NCI-H345 treated with DMSO at 0.1 percent for 48 hours (cell line): Measurements from ENCODE around the gene IFT27.

ENCODE experiments used
- DNase-seq: peaks from one replicate; lab custom pipeline; 2025; ENCODE audit not compliant: unreplicated experiment; lab: John Stamatoyannopoulos, UW

IFT27 gene

DNA sequence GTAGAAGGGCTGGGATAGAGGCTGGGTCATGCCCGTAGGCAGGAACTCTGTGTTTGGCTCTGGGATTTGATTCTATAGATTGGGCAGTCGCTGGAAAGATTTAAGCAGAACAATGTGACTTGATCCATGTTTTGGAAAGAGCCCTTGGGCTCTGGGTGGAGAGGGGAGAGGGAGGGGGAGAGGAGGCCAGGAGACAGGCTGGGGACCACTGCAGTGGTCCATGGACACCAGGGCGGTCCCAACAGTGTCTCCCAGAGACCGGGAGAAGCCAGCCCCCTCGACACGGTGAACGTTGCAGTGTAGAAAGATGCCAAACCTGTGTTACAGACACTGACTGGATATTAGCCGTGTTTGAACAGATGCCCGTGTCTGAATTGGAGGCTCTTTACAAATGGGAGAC lies 21.5 kb upstream of the IFT27 start:
- no peak for DNase-seq

DNA sequence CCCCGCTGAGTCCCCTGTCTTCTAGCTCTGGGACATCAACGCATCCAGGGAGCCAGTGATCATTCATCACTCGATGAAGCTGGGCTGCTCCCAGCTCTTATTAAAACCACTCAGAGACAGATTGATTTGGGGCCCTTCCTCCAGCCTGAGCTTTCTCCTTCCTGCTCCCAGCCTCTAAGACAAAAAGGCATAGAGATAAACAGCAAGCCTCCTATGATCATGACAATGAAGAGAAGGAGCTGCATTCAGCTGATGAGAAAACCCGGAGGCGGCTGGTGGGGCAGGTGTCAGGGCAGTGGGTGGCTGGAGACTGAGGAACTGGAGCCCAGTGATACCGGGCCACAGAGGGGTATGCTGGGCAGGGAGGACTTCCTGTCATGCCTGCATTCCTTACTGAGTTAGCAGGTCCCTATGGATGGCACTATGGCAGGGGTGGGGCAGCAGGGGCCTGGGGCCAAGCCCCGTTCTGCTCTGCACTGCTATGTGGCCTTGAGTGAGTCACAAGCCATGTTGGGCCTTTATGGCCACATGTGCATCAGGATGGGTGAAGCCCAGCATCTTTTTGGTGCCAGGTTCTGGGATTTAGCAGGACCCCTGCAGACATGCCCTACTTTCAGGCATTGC lies 20.7 kb upstream of the IFT27 start:
- no peak for DNase-seq

DNA sequence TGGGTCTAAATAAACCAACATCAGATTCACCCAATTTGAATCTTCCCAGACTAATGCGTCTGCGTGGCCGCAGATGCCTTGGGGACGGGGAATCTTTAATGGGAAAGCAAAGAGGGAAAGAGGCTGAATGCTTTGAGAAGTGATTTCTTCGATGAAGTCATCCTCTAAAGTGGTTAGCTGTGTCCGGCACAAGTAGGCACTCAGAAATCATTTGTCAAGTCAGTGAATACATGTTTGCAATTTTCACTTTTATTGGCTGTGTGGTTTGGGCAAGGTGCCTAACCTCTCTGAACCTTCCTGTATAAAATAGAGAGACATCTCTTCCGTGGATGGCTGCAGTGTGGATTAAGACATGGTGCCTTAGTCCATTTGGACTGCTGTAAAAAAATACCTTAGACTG lies 19.7 kb upstream of the IFT27 start:
- DNase-seq = no peak

DNA sequence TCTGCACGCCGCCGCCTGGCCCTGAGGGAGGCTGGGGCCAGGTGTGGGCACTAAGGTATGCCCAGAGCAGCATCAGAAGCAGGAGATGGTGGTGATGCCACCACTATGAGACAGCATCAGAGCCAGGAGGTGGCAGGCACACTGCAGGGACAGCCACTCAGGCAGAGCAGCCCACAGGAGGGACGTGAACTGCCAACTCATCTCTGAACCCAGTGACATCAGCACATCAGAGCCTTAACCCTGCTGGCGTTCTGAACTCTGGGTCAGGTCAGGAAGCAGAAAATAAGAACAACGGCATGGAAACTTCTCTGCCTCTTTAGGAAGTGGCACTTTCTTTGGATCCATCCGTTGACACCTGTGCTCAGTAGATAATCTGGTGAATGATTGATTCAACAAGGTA lies 14.7 kb upstream of the IFT27 start:
- DNase-seq = no peak

DNA sequence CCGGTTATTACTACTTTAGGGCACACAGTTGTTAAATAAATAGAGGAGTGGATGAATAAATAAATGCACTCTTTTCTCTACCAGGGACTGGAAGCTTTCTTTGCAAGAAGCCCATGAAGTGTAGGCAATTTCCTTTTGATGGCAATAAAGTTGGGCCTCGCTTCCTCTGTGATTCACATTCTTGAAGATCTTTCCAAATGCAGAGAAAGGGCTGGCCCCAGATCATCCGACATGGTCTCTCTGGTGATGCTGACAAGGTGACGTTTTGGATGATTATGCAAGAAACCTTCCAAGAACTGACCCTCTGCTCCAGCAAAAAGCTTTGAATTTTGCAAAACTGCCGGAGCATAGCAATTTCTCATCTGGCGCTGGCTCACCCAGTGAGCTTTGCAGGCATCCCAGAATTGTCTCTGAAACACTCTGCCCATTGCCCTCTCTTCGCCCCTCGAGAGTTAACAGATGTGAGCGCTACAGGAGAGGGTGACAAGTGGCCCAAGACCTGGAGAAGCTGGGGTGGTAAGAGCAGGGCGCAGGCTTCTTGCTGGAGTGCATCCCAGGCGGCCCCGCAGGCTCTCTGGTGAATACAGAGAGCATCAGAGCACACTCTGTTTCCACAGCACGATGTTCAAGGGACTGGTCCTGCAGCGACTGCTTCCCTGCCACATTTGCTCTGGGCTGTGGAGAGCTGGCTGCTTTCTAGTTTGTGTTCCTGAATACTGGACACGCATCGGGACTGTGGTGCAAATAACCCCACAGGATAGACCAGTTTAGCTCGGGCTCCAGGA lies 11.5 kb upstream of the IFT27 start:
- DNase-seq = no peak

DNA sequence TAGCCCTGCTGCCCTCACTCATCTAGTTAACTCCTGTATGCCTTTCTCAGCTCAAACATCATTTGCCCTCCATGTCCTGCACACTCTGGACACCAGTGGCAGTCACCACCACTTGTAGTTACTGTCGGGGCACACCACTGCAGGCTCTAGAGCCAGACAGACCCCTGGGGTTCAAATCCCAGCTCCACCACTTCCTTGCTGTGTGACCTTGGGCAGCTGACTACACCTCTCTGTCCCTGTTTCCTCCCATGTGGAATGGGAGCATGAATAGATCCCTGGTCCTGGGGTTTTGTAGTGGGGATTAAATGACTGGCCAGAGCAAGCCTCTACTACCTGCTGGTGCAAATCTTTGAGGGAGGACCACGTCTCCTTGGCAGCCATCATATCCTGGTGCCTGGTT lies 7.8 kb upstream of the IFT27 start:
- DNase-seq = no peak

DNA sequence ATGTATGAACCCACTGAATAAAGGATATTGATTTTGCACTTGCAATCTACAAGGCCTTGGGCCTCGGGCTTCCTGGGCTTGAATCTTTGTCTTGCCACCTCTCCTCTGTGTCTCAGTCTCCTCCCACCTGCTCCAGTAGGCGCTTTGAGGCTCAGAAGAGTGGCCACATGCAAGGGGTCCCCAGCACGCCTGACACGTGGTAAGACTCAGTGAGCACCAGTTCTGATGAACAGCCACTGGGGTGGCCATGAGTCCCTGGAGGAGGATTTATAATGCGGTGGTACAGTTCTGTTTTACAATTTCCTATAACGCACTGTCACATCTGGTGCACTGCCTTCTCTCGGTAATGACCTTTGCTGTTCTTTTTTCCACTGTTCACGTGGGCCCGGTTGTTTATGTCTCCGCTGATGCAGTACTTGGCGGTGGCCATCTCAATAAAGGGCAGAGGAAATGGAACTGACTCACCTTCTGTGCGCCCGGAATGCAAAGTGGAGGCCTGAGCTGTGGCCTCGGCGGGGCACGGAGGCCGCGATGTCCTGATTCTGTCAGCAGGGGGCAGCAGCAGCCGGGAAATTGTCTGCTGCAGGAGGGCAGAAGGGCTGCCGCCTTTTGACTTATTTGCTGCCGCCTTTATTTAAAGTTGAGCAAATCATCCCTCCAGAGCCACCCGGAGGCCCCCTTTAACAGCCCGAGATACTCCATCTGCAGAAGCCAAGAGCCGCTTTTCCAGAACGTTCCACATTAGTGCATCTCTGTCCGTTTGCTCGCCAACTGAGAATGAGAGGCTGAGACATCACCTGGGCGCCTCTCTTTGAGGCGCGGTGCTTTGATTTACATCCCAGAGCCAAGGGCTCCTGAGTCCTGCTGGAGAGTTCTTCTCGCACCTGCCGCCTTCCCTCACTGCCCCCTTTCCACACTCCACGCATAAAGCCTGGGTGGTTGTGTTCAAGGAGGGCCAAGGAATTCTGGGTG lies 6.0 kb upstream of the IFT27 start:
- DNase-seq = peak; percentile 11

DNA sequence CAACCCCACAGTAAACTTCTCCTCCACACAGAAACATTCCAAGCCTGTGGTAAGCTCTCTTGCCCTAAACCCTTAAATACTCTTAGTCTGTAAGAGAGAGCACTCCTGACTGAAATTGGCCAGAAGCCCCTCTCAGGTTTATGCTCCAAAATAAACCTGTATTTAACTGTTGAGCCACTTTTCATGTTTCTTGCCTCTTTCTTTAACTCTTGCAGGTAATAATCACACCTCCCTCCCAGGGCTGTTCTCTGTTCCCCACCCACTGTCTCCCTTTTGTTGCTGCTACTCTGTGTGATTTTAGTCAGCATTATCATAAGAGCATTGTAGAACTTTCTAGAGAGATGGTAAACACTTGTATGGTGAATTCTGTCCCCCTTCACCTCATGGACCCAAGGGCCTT lies 2.1 kb upstream of the IFT27 start:
- DNase-seq = no peak

DNA sequence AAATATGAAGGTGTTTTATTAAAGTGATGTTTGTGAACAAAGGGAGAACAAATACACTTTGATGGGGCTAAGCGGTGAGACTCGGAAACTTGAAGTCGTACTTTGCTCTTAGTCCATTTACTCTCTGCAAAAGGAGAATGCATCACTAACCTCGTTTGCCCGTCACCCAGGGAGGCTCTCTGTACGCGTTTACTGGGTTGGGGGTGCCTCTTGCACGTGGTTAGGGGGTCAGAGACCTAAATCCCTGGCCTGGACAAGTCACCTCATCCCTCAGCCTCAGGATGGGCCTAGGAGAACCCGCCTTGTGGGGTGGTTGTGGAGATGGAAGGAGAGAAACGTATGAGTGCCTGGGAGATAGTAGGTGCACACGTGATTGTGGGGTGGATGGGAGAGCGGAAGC lies 803 bp upstream of the IFT27 start:
- no peak for DNase-seq

DNA sequence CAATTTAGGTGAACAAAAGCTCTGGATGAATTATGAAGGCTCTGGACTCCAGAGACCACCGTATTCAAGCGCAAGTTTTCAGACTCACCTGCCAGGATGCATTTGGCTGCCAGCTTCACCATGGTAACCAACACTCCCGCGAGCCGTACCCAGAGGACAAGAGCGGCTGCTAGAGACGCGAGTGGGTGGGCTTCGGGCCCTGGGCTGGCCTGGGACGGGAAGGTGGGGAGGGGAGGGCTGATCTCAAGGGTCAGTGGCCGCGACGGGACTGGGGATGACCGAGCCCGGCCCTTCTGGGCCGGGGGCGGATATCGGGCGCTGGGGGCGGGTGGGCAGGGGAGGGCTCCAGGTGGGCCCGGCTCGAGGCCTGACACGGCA lies 344 bp downstream of the IFT27 start:
- peak; percentile 5 for DNase-seq

DNA sequence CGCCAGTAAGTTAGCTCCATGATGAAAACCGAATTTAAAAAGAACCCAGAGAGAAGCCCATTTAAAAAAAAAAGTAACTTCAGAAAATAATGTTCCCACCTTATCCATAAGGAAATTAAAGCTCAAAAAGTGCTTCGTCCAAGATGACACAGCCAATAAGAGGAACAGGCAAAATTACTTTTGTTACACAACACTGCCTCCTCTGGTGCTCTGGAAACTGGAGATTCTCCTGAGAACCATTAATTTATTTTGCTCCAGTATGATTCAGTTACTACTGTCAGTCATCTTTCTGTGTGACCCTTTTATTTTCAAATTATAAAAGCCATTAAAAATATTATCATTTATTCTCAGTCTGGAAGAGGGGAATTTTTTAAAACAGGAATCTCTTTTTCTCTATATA lies 2.0 kb downstream of the IFT27 start:
- no peak for DNase-seq

DNA sequence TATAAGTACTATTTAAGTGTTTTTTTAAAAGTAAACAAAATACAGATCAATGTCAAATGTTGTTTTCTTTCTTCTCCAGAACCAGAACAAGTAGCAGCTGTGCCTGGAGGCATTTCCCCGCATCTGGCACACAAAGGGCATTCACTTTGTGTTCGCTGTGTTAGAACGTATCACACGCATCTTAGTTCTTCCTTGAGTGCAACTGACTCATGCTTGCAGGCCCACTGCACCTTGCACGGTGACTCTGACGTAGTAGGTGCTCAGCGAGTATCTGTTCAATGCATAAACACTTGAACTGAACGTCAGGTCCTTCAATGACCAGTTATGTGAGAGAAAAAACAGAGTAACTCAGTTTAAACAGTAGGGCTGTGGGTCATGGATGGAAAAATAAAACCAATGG lies 3.5 kb downstream of the IFT27 start:
- no peak for DNase-seq

DNA sequence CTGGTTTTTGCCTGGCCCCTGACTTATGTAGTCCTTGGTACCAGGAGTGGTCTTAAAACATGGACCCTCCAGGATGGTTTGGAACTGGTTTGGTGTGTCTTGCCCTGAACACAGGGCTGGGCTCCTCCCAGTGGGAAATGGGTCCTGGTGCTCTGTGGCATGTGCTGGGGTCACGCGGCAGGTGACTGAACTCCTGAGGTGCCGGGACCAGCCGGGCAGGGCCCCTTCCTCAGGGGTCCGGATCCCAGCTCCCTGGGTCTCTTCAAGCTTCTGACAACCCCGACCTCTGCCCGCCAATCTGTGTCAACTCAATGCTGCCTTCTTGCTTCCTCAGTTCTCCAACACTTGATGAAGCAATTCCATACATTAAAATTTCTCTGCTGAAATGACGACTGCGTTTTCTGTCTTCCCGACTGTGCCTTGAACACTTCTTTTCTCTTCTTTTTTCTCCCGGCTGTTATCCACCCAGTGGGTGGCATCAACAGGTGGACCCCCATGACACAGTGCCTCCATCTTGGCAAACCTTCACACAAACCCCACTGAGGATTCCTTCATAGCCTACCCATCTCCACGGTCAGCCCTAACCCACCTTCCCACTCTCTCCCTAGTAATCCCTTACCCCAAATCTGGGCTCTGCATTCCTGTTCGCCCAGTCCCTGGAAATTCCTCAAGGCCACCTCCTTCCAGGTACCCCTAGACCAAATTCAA lies 4.4 kb downstream of the IFT27 start:
- no peak for DNase-seq

DNA sequence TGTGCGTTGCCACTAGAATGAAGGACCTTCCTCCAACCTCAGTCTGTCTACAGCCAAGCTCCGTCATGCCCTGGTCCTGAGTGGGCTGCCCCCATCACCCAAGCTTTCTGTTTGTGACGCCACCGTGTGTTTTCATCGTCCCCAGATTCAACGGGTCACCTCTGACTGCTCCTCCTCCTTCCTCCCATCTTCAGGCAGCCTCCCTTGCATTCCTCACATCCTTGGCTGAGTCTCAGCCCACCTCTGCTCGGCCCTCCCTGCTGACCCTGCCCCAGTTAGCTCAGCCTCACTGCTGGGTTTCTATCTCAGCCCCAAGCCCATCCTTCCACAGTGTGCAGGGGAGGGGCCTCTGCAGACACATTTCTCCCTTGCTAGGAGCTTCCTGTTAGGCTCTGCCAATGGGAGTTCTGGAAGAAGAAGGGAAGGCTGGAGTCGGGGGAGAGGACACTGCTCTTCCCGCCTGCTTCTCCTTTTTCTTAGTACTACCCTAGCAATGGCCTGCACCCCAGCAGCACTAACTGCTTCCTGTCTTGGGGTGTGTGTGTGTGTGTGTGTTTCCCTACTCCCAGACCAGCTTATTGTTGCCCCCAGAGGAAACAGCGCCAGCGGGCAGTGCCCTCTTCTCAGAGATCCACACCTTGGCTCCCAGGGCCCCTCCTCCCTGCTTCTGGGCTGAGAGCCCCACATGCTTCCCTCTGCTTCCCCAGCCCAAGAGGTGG lies 5.2 kb downstream of the IFT27 start:
- no peak for DNase-seq

DNA sequence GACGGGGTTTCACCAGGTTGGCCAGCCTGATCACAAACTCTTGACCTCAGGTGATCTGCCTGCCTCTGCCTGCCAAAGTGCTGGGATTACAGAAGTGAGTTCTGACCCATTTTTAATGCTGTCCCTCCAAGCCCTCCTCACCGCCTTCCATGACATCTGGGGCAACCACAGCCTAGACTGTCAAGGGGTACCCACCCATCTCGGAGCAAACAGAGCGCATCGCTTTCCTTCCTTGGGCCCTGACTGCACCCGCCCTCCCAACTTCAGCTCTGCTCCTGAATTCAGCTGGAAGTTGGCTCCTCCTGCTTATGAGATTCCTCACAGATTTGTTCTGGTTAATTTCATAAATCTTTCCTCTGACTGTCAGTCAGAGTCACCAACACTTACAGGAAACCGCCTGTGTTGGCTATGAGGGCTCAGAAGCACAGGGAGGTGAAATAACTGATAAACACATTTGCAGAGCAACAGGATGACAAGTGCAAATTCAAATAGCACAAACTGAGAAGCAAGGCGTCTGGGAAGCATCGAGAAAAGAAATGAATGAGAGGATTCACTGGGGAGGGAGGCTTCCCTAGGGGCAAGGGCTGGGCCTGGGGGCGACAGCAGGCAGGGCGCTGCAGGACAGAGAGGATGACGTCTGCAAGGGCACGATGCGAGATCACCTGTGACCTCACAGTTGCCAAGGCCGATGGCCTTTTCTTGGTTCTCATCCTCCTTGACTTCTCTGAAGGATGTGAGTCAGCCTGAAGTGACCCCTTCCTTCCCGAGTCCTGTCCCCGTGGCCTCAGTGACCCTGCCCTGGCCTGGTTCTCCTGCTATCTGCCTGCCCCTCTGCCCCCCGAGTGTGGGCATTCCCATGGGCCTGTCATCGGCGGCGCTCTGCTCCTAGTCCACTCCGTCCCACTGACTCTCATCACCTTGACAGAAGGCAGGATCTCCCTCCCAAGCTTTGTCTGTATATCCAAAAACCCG lies 6.1 kb downstream of the IFT27 start:
- DNase-seq = no peak

DNA sequence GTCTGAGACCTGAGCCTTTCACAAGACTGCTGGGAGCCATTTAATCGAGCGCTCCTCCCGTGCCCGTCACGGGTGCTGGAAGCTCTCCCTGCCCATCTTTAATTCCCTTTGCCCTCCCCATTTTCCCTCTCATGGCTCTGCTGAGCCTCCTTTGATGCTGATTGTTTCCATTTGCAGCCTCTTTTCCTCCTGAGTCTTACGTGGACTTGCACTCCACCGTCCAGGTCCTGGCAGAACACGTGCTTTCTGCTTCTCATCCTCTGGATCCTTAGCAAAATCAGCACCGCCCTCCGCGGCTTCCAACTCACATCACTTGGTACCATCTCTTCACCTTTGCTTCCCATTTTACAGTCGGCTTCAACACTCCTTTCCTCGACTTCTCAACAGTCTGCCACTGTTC lies 7.3 kb downstream of the IFT27 start:
- DNase-seq = no peak

DNA sequence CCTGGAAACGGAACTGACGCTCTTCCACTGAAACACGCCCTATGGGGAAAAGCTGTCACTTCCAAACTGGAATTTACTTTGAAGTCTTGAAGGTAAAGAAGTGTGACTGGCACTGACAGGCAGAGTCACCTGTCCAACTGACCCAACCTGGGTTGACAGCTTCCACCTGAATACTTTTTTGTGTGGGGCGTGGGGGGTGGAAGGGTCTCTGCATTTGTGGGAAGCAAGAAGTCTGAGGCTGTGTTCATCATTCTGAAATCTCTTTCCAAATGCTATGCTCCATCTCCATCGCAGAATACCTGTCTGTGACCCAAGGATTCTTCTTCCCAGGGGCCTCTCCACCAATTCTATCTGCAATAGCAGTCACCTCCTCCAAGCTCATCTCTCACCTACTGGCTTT lies 7.8 kb downstream of the IFT27 start:
- DNase-seq = no peak

DNA sequence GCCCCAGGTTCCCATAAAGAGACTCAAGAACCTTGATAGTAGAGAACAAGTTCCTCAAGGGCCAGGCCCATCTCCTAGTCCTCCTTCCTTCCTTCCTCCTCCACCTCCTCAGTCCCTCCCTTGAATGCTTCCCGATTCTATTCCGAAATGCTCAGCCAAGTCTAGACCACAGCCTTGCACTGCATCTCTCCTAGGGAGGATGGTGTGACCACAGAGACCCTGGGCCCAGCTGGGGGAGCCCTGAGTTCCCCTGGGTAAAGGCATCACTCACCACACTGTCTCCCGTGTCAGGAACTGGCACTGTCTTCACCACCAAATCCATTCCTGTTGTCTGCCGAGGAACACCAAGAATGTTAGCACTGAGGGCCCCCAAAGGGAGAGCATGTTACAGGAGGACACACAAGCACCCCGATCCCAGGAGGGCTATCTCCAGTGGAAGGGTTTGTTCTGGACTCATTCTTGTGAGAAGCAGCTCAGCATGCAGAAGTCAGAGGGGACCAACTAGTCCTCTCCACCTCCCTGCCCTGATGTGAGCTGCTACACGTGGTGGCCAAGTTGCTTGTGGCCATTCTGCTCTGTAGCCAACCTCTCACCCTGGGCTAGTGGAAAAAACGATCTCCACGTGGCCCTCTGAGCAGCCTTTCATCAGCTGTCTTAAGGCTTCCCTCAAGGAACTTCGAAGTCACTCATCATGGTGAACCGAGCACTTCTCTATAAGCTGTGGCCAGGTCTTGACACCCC lies 8.7 kb downstream of the IFT27 start:
- DNase-seq = no peak

DNA sequence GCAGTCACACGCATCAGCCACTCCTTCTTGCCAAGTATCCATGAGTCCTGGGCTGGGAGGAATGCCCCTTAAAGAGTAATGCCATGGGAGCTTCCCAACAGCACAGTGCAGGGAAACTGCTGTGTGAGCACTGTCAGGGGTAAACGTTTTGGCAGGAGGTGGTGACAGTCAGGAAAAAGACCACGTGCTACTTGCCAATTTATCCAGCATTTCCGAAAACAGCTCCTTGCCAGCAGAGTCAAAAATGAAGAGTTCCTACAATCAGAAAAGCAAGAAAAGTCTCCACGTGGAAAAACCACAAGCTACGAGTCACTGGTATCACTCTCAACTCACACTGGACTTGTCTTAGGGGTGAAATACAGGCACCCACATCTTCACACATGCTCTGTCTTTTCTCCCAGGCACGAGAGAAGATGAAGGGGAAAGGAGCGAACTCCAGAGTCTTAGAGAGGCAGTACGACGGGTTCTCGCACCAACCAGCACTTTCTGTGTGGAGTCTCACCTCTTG lies 9.9 kb downstream of the IFT27 start:
- DNase-seq = no peak
